HG03175 (cell line): ENCODE results near the gene ZFYVE28.

Experiments
- ATAC-seq: cut with Tn5 transposase; IDR thresholded peaks from one replicate; pipeline ENCODE4 v1.9.1; 2021; ENCODE audit warnings: mild to moderate bottlenecking, moderate library complexity; ENCODE audit not compliant: unreplicated experiment

Gene ZFYVE28

GRCh38 chr4:2264481-2265041 is 153.9 kb downstream of the ZFYVE28 start:
- no peak for ATAC-seq

- no peak for ATAC-seq
Measured at GRCh38 chr4:2263926-2264321, 154.5 kb downstream of the ZFYVE28 start.

GRCh38 chr4:2262944-2263250 is 155.5 kb downstream of the ZFYVE28 start:
- no peak for ATAC-seq

GRCh38 chr4:2262145-2262943 is 156.1 kb downstream of the ZFYVE28 start:
- ATAC-seq = peak; percentile 91

- ATAC-seq = peak; percentile 2
Measured at GRCh38 chr4:2261853-2262144, 156.6 kb downstream of the ZFYVE28 start, which contains the start of gene MXD4. TSS of gene MXD4 (minus strand) at chr4:2262109. CDS start at chr4:2261980, 129 bp downstream.

GRCh38 chr4:2261110-2261852 is 157.2 kb downstream of the ZFYVE28 start:
- ATAC-seq = peak; percentile 27

- no peak for ATAC-seq
Measured at GRCh38 chr4:2260344-2261109, 157.9 kb downstream of the ZFYVE28 start.

GRCh38 chr4:2259541-2260343 is 158.7 kb downstream of the ZFYVE28 start:
- ATAC-seq = no peak

GRCh38 chr4:2259036-2259540 is 159.4 kb downstream of the ZFYVE28 start:
- ATAC-seq = no peak

GRCh38 chr4:2258091-2259035 is 160.1 kb downstream of the ZFYVE28 start:
- ATAC-seq = no peak

- ATAC-seq = no peak
Measured at GRCh38 chr4:2257361-2258081, 160.9 kb downstream of the ZFYVE28 start.

GRCh38 chr4:2256781-2257191 is 161.7 kb downstream of the ZFYVE28 start:
- no peak for ATAC-seq

GRCh38 chr4:2256156-2256731 is 162.2 kb downstream of the ZFYVE28 start:
- no peak for ATAC-seq

- ATAC-seq = no peak
Measured at GRCh38 chr4:2255501-2256155, 162.8 kb downstream of the ZFYVE28 start.

GRCh38 chr4:2254665-2255500 is 163.6 kb downstream of the ZFYVE28 start:
- no peak for ATAC-seq

- ATAC-seq = no peak
Measured at GRCh38 chr4:2253160-2254084, 165.0 kb downstream of the ZFYVE28 start.
